Upper lobe of left lung (tissue), 4 donors: ENCODE data around the gene KBTBD13.

ENCODE experiments used
- POLR2A ChIP-seq, 4 donors: fragments of 450-650 bp; IDR thresholded peaks; one replicate each; pipeline ENCODE4 v1.5.1; 2016 to 2017; ENCODE audit warnings: antibody characterized with exemption in 4 of 4, mild to moderate bottlenecking in 2 of 4
- TF ChIP-seq, protein P1 (sequence below), 6 experiments: fragments of 450-650 bp in 4 of 6; fragments of 200-600 bp in 2 of 6; sonication (generic) in 2 of 6; IDR thresholded peaks; one replicate each; pipeline ENCODE4 v1.5.1; 2016 to 2019; ENCODE audit warnings: antibody characterized with exemption in 6 of 6

DNA sequence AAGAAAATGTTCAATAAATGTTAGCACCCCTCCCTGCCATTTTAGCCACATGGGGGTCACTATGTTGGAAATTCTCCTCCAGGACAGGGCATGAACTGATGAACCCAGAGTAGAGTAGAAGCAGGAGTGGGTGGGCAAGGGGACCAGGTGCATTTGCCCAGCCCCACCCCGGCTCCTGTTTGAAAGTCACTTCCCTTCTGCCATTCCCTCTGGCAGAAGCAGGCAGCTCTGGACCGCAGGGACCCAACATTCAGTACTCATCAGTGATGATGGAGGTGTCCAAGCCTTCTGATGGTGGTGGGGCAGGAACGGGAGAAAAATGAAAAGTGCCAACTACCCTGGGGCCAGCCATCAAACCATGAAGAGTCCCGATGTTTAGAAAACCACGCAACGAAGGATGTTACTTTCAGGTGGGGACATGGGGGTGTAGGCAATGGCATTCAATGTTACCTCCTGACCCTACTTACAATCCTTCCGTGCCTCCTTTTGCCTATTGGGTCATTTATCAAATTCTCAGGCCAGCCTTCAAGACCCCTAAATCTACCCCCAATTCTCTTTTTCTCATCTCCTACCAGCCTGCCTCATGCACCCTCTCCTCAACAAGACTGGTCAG is 21.2 kb downstream of the KBTBD13 start:
- no peak for TF ChIP-seq POLR2A (IDR thresholded peaks at IDR 0.05)
- TF ChIP-seq, protein P1, sequence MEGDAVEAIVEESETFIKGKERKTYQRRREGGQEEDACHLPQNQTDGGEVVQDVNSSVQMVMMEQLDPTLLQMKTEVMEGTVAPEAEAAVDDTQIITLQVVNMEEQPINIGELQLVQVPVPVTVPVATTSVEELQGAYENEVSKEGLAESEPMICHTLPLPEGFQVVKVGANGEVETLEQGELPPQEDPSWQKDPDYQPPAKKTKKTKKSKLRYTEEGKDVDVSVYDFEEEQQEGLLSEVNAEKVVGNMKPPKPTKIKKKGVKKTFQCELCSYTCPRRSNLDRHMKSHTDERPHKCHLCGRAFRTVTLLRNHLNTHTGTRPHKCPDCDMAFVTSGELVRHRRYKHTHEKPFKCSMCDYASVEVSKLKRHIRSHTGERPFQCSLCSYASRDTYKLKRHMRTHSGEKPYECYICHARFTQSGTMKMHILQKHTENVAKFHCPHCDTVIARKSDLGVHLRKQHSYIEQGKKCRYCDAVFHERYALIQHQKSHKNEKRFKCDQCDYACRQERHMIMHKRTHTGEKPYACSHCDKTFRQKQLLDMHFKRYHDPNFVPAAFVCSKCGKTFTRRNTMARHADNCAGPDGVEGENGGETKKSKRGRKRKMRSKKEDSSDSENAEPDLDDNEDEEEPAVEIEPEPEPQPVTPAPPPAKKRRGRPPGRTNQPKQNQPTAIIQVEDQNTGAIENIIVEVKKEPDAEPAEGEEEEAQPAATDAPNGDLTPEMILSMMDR (IDR thresholded peaks at IDR 0.05), result no peak
